Measurements from ENCODE around the gene GRHPR.
A peak's percentile ranks its signal among the peaks of the same experiment; 100 is the strongest.

Gene GRHPR

DNA sequence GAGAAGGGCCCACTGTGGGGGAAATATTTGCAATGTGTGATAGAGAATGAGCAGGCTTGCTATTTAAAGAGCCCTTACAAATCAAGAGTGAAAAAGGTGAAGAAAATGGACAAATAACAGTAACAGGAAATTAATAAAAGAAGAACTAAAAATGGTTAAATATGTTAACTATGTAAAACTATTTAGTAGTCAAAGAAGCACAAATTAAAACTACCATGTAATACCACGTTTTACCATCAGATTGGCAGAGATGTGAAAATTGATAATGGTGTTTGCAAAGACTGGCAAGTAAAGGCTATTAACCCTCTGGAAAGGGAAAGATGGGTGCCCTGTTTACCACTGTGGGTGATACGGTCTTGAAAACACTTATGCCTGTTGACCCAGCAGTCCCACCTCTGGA, 23.2 kb upstream of the GRHPR start:
- DNase-seq, result no peak

DNA sequence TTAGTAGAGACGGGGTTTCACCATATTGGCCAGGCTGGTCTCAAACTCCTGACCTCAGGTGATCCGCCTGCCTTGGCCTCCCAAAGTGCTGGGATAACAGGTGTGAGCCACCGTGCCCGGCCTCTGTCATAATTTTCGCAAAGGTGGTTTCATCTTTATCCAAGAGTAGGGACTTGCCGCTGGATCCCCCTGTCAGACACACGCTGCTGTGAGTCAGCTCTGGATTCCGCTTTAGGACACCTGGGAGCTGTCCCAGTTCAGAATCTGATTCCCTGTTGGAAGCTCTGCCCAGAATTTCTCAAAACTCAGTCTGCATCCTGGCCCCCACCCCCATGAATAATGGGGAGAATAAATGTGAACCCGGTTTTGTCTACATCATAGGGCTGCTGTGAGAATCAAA, 17.9 kb upstream of the GRHPR start:
- no peak for DNase-seq

DNA sequence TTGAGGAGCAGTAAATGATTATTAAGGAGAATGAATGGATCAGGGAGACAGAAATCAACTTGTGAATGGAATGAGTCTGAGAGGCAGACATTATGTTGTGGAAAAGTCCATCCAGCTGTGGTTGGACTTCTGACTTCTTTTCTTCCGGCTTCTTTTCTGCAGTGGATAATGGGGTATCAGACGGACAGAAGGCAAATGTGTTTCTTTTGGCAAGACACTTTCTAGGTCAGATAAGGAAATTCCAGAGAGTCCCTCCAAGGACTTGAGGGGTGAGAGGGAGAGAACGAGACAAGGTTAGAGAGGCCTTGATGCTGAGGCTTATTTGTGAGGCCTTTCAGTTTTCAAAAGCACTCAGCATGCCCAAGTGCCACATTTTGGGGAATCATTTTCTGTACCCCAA, 17.1 kb upstream of the GRHPR start:
- DNase-seq, result no peak

DNA sequence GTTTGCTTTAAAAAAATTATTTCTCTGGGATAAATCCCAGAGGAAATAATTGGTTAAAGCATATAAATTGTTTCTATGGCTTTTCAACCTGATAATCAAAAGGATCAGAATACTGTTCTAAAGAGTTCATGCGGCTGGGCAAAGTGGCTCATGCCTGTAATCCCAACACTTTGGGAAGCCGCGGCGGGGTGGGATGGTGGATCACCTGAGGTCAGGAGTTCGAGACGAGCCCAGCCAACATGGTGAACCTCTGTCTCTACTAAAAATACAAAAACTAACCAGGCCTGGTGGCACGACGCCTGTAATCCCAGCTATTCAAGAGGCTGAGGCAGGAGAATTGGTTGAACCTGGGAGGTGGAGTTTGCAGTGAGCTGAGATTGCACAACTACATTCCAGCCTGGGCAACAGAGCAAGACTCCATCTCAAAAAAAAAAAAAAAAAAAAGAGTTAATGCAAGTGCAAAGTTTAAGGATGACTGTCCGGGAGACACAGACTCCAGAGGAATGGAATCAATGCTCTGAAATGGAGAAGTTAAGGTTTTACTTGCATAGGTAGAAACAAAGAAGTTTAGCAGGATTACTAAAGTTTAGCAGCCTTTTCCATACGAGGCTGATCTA, 16.6 kb upstream of the GRHPR start:
- DNase-seq, result no peak

DNA sequence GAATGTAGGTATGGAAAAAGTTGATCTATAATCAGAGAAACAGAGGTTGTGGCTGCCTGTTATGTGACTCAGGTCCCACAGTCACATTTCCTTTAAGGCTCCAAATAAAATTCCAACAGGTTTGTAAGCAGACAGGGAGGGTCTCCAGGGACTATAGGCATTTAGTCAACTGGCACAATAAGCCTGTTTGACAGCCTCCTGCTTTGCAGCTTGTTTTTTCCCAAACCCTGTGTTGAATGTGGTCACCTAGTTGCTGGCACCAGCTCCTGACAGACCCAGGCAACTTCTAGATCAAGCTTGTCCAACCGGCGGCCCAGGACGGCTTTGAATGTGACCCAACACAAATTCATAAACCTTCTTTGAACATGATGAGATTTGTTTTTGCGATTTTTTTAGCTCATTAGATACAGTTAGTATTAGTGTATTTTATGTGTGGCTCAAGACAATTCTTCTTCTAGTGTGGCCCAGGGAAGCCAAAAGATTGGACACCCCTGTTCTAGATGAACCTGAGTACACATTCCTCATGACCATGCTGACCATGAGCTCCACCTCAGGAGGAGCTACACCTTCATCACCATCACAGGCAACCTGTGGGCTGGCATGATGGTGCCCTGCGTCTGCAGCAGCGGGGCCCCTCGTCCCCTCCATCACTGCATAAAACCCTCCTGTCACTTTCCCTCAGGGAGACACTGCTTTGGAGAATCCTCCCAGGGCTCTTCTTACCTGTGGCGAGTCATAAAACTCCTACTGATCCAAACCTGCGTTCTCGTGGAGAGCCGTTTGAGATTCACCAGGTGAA, 15.7 kb upstream of the GRHPR start:
- no peak for DNase-seq

DNA sequence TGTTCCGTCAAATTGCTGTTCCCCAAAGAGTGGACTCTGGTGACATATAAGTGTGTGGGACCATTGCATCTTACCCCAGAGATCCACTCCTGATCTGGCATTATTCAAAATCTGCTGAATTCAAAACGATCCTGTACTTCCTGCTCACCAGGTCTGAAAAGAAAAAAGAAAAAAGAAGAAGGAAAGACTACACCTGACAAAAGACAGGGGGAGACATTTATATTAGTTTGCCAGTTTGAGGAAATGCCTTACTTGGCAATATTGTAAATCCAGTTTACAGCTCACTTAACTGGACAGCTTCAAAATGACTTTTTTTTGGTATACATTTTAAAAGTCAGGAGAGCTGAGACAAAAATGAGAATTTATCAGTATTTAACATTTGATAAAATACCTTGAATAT, 15.0 kb upstream of the GRHPR start:
- DNase-seq, result no peak

DNA sequence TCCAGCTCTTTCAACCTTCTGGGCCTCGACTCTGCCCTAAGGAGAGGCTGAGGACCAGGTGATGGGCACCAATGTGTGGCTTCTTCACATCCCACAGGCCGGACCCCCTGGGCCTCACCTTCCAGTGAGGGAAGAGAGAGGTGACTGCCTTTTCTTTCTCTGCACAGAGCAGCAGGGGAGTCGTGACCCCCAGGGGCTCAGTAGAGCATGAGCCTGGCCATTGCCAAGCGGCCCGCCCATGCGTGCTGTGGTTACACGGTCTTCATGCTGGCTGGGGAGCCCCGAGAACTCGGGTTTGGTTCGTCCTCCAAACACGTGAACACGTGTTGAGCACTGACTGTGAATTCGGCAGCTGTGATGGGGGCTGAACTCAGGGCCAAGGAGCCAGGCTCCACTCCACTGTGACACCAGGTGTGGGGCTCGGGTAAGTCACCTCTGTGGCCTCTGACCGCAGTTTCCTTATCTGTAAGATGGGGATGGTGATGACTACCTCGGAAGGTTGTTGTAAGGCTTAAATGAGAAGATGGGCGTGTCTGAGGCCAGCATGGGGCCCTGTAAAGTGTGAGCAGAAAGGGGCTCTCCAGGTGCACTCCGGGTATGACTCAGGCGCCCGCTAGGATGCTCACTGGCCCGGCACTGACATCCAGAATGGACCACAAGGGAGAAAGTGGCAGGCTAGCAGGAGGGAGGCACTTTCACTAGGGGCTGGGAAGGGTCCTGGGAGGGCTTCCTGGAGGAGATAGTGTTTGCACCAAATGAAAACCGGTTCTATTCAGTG, 13.4 kb upstream of the GRHPR start:
- peak; percentile 54 to 62 for DNase-seq

DNA sequence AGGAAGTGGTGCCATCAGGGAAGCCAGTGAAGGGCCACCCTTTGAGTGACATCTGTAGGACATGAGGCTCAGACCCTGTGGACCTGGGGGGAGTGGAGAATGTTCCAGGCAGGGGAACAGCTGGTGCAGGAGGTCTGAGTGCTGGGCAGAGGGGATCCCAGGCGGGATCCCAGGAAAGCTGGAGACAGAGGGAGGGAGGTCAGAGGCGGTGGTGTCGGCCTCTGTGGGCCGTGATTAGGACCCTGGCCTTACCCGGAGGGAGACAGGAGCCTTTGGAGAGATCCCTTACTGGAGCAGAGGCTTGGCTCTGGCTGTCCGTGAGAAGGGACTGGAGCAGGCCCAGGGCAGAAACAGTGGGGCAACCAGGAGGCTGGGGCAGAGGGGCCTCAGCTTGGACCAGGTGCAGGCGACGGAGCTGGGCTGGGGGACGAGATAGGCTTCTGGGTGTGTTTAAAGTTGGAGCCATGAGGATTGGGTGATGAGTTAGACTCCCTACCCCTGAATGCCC, 12.1 kb upstream of the GRHPR start:
- no peak for DNase-seq

DNA sequence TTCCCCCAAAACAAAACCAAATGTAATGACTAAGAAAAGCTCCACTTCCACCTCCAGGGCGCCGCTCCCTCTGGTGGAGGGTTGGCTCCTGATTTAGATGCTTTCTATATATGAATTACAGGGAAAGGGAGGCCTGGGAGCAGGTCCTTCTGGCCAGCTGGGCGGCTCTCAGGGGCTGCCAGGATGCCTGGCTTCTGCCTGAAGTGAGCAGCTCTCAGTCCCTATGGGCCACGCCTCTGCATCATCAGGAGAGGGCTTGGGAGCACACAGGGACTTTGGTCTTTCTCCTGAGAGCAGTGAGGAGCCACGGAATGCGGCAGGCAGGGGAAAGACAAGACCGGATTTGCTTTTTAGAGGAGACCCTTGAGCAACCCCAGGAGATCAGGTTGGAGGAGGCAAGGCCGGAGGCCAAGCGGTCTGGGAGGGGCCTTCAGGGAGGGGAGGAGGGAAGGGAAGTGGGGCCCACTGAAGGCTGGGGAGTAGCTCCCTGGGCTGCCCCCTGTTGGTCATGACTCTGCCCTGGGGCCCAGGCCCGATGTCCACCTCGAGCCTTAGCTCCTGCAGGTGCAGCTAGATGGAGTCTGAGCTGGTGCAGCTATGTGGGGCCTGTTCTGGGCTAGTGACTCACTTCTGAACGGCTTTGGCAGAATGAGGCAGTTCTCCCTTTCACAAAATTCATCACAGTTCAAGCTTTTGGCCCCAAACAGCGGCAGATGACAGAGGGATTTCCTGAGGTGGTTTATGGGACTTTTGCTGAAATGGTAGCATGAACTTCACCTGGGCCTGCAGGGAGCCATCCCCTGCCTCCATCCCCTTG, 11.3 kb upstream of the GRHPR start:
- DNase-seq, result no peak

DNA sequence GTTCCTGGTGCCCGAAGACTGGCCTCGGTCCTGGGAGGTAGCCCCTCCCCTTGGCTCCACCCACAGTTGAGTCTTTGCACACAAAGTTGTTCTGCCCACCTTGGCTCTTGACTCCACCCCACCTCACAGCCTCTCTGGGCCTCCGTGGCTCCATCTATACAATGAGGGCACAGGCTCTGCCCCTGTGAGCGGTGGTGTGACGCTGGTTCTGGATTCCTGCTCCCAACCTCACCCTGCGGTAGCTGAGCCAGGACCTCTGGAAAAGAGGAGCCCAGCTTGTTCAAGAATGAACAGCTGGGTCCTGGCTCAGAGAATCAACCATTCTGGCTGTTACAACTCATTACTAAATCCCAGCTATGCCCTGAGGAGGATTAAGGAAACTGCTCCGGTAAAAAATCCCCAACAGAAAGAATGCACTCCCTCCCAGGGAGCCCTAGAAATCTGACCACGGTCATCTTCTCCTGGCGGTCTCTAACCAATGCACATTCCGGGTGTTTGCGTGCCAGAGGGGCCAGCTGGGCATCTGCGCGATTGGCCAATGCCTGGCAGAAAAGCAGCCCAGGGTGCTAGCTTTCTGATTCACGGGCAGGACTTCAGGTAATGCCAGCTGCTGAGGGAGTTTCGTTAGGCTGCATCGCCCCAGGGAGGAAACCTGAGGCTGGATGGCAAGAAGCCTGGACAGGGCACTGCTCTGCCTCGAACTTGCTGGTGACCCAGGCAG, 9.9 kb upstream of the GRHPR start:
- DNase-seq, result no peak

DNA sequence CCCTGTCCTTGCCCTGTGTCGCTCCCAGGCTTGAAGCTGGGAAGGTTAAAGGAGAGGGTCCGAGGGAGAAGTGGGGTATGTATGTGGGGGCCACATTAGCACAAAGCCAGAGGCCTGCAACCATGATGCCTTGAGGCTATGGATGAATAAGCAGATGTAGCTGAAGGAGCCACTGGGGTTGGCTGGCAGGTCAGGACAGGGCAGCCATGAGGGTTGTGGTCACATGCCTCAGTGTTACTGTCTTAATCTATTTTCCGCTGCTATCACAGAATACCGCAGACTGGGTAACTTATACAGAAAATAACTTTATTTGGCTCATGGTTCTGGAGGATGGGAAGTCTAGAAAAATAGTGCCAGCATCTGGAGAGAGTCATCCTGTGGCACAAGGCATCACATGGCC, 9.2 kb upstream of the GRHPR start:
- DNase-seq, result no peak

DNA sequence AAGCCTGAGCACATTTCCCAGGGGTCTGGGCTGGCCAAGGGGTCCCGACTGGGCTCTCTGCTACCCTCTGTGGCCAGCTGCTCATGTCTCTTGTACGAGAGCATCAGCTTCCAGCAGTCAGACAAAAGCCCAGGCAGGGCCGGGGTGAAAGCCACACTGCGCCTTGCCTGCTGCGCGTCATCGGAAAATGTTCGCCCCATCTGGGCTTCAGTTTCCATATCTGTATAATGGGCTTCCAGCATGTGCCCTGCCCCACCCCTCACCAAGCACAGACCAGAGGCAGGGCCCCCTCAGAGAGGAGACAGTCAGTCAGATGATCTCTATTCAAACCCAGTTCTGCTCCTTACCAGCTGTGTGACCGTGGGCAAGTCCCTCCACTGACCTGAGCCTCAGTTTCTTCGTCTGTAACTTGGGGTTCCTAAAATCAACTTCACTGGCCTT, 8.0 kb upstream of the GRHPR start:
- DNase-seq, result no peak

DNA sequence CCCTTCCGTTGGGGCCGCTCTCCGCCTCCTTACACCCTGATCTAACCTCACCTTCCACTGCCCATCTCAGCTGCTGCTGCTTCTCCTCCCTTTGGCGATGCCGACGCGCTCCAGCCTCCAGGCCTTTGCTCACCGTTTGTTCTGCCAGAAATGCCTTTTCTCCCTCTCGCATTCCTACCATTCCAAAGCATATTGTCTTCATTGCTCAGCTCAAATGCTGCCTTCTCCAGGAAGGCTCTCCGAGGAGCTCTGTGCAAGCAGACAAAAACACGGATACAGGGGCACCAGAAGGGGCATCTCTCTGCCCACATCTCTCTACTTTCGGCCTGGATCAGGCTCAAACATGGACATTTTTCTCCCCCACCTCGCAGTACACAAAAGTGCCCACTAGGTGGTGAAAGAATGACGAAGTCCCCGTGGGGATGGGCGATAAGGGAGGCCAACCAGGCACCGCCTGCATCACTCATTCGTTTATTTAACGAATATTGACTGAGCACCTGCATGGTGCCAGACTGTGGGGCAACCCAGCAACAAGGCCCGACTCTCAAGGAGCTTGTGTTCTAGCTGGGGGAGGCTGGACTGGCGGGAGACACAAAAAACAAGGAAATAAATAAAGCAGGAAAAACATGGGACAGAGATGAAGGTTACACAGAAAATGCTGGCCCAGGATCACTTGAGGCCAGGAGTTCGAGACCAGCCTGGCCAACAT, 7.3 kb upstream of the GRHPR start:
- peak; percentile 66 to 80 for DNase-seq

DNA sequence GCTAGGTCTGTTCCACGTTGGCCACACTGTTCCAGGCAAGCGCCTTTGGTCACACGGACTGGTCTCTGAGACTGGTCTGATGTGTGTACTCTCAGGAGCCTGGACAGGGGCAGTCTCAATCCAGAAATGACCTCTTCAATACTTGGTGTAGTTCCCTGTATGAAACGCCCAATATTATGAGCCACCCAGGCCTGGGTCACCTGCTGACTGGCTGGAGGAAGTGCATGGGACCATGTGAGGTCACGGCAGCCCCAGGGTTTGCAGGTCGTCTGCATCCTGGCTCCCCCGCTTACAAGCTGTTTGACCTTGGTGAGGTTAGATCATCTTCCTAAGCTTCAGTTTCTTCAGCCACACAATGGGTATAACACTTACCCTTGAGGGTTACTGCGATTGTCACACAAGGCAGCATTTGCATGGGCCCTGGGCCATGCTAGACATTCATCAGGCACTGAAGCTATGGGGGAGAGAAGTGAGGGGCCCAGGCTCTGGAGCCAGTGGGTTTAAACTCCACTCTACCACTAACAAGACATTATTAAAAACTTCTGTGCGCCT, 5.2 kb upstream of the GRHPR start:
- DNase-seq, result no peak

DNA sequence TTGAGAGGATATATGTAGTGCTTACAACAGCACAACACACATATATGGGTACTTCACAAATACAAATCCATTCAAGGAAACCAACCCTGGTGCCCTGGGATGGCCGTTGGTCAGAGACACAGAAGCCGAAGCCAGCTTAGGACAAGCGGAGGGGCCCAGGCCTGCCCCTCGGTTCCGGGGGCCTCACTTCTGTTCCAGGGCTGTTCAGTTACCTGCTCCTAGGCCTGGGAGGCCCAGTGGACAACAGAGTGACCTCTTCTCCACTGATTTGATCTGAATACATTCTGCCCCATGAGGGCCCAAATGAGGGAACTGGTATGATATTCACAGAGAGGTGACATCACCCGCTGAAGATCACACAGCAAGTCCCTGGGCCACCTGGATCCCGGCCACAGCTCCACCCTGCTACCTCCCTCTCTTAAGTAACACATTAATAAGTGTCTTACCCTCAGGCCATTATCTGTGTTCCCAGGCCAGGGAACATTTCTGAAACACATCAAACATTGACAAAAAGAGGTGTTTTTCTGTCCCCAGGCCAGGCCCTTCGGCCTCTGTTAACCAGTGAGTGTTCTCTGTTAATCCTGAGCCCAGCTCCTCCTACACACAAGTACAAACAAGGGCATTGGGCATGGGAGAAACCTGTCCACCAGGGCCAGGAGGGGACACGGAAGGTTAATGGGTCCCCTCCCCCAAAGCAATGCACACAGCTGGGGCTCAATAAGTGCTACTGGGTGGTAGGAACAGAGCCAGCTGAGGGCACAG, 4.5 kb upstream of the GRHPR start:
- DNase-seq, result no peak

DNA sequence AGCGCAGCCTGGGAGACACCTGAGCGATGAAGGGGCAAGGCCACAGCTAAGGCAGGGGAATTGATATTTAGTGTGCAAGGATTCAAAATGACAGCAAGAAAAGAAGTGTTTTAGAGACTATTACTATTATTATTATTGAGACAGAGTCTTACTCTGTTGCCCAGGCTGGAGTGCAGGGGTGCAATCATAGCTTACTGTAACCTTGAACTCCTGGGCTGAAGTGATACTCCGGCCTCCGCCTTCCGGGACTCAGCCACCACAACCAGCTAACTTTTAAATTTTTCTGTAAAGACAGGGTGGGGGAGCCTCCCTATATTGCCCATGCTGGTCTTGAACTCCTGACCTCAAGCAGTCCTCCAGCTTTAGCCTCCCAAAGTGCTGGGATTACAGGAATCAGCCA, 3.3 kb upstream of the GRHPR start:
- DNase-seq, result no peak

DNA sequence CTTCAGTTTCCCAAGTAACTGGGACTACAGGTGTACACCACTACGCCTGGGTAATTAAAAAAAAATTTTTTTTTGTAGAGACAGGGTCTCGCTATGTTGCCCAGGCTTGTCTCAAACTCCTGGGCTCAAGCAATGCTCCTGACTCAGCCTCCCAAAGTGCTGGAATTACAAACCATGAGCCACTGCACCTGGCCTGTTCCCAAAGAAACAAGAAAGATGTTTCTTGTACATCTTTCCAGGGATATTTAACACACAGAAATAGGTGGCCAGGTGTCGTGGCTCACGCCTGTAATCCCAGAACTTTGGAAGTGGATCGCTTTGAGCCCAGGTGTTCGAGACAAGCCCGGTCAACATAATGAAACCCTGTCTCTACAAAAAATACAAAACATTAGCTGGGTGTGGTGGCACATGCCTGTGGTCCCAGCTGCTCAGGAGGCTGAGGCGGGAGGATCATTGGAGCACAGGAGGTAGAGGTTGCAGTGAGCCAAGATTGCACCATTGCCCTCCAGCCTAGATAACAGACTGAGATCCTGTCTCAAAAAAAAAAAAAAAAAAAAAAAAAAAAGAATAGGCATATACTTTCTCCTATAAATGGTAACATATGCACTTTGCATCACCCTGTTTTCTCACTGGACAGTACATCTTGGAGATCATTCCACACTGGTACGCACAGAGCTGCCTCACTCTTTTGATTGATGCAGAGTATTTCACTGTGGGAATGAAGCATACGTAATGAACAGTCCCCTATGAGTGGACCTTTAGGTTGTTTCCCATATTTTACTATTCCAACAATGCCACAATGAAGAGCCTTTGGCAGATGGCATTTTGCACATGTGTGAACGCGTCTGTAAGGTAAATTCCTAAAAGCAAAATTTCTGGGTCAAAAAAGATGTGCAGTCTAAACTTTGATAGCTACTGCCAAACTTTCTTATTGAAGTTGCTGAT, 2.0 kb upstream of the GRHPR start:
- no peak for DNase-seq

DNA sequence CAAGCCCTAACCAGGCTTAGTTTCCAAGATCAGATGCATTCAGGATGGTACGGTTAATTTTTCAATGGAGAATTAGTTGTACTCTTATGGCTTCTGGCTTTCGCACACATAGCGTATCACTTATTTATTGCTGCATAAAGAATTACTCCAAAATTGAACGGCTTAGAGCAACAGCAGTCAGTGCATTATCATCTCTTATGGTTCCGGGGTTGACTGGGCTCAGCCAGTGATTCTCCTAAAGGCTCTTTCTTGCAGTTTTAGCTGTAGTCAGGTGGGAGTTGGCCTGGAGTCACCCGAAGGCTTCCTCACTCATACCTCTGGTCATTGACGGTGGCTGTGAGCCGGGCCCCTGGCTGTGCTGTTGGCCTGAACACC, 595 bp upstream of the GRHPR start:
- DNase-seq, result no peak

DNA sequence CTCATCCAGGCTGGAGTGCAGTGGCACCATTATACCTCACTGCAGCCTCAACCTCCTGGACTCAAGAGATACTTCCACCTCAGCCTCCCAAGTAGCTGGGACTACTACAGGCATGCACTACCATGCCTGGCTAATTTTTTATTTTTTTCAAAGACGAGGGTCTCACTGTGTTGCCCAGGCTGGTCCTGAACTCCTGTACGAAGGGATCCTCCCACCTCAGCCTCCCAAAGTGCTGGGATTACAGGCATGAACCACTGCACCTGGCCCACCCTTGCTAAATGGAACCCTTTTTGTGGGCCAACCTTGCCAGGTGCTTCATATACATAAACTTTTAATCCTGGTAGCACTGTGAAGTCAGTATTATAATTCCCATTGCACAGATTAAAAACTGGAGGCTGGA, 1.0 kb downstream of the GRHPR start:
- no peak for DNase-seq
